Right renal cortex interstitium (tissue), 3 donors: ENCODE data around the gene PLA2G5. TPM values are rescaled to one million over a fixed set of nuclear protein-coding genes. Genes with fewer than 3 reads are reported as not detected.

ENCODE experiments used
- DNase-seq, 3 donors: peaks; one replicate each; pipeline ENCODE4 v3.0.0-alpha.2; 2013; ENCODE audit warnings: low read depth in 3 of 3, low spot score in 2 of 3
- polyA plus RNA-seq, 3 donors: library from polyadenylated mRNA; unstranded; fragments of 120-200 nt; gene quantifications; one replicate each; pipeline ENCODE4 v1.2.1, GENCODE V29; 2013; ENCODE audit not compliant: insufficient read length in 3 of 3

The PLA2G5 gene
- polyA plus RNA-seq, 3 donors, result 0.21 TPM; not detected in 2

GRCh38 chr1:20087668-20088067 is 17.7 kb downstream of the PLA2G5 start:
- DNase-seq, result no peak

DNA sequence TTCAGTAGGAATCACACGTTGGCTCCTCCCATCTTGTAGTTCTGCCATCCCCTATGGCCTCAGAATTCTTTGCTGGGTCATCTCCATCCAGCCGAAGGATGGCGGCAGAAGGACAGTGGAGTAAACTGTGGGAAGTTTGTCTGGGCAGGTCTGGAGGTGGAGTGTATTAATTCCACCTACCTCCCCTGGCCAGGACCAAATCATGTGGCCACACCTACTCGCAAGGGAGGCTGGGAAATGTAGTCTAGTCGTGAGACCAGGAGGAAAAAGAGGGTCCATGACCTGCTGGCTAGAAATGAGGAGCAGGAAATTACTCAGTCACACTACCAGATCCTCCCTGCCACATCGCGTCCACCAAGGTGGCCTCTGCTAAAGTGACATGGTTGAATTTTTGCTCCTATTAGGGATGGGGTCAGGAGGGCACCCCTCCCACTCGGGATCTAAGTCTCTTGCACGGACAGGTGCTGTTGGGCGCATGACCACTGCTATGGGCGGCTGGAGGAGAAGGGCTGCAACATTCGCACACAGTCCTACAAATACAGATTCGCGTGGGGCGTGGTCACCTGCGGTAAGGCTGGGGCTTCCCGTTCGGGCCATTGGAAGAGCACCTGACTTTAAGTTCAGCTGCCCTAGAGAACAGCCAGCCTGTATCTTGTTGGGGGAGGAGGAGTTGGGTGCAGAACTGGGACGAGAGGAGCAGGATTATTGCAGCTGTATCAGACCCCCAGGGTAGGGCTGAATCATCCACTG is 19.5 kb downstream of the PLA2G5 start:
- DNase-seq, result no peak

DNA sequence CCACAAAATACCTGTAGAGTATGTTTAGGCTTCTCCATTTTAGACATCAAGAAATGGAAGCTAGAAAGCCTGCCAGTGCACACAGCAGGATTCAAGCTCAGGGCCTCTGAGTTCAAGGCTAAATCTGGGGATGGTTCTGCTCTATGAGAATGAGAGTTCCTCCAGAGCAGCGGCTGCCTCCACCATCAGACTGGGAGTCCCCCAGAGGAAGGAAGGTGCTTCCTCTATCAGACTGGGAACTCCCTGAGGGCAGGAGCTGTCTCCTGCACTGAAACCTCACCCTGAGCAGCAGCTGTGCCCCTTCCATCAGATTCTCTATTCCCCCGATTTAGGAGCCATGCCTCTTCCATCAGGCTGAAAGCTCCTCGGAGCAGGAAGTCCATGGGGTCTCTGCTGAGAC is 20.1 kb downstream of the PLA2G5 start:
- no peak for DNase-seq

- DNase-seq, result no peak
These were observed 20.6 kb downstream of the PLA2G5 start for GRCh38 chr1:20090641-20091040.

GRCh38 chr1:20093303-20093702 is 23.3 kb downstream of the PLA2G5 start:
- no peak for DNase-seq

DNA sequence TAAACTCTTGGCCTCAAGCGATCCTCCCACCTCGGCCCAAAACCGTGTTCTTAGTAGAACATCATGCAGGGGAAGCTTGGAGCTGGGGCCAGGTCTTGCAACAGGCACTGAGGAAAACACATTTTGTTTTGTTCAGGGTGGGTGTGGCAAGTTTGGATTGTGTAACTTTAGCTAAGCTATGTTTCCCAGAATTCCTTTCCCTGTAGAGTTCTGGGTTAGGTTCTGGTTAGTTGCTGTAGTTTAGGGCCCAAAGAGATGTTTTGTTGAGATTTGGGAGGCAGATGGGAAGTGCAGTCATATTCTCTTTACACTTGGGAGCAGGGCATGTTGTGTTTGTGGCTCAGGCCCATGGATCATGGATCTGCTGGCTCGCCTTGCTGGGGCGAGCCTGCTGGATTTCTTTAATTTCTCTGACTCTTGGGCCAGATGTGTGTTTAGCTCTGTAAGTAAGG is 24.0 kb downstream of the PLA2G5 start:
- DNase-seq, result no peak

GRCh38 chr1:20095564-20096434 is 25.8 kb downstream of the PLA2G5 start:
- no peak for DNase-seq

- no peak for DNase-seq
These were observed 26.9 kb downstream of the PLA2G5 start for GRCh38 chr1:20096840-20097447.

GRCh38 chr1:20099533-20099932 is 29.5 kb downstream of the PLA2G5 start:
- no peak for DNase-seq

- DNase-seq, result peak in 2 of 3 donors; percentile 3 to 21
These were observed 30.8 kb downstream of the PLA2G5 start for GRCh38 chr1:20100632-20101355.

DNA sequence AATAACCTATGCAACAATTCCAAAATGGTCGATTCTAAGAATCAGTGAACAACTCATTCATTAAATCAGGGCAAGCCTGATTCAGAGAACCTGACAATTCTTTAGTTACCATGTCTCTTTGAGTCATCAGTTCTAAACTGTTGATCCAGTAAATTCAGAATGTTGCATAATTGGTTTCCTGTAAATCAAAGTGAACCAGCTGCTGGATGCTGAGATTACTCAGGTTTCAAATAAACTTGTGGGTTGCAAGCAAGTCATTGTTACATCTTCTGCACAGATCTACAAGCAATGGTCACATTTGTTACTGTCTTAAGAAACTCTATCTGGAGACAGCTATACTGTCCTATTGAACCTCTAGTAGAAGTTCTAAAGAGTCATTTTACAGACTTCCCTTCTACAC is 32.9 kb downstream of the PLA2G5 start:
- no peak for DNase-seq

DNA sequence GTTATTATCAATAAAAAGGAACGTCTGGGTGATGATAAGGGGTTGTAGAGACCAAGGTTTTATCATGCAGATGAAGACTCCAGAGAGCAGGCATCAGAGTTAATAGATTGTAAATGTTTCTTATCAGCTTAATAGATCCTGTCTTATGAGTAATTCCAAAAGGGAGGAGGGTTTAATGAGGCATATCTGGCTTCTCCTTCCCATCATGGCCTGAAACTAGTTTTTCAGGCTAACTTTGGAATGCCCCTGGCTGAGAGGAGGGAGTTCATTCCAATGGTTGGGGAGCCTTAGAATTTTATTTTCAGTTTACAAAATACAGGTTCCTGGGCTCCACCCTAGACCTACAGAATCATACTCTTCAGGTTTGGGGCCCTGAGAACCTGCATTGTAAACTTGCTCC is 35.9 kb downstream of the PLA2G5 start:
- DNase-seq, result no peak

GRCh38 chr1:20107351-20107750 is 37.4 kb downstream of the PLA2G5 start:
- no peak for DNase-seq

DNA sequence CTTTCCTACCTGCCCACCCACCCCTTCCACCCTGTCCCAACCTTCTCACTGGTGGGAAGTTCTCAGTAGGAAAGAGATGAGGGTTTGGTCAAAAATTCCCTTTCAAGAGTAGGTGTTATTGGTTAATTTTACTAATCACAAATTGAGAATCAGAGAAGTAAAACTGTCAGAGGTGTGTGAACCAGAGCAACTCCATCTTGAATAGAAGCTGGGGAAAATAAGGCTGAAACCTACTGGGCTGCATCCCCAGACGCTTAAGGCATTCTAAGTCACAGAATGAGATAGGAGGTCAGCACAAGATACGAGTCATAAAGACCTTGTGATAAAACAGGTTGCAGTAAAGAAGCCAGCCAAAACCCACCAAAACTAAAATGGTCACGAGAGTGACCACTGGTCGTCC is 37.8 kb downstream of the PLA2G5 start:
- DNase-seq, result no peak

DNA sequence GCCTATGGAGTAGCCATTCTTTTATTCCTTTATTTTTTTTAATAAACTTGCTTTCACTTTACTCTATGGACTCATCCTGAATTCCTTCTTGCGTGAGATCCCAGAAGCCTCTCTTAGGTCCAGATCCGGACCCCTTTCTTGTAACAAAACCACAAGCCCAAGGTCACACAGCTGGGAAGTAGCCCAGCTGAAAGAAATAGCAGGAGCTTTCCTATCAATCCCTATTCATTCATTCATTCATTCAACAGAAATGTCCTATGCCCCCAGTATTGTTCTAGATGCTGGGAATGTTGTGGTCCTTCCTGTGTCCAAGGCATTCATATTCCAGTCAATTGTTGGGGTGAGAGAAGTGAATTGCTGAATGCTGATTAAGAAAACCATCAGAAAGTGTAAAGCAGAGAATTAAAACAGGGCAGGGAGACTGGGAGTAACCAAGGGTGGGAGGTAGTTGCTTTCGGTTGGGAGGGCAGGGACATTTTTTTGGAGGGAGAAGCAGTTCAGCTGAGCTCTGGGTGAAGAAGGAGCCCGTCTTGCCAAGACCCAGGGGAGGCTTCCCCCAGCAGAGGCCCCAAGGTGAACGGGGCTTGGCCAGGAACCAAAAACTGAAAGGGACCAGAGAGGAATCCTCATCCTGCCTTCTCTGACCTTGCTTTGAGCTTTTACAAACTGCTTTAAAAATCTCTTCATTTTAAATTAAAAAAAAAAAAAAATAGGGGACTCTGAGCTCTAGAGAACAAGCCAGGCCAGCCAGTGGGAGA is 38.6 kb downstream of the PLA2G5 start:
- DNase-seq, result no peak

DNA sequence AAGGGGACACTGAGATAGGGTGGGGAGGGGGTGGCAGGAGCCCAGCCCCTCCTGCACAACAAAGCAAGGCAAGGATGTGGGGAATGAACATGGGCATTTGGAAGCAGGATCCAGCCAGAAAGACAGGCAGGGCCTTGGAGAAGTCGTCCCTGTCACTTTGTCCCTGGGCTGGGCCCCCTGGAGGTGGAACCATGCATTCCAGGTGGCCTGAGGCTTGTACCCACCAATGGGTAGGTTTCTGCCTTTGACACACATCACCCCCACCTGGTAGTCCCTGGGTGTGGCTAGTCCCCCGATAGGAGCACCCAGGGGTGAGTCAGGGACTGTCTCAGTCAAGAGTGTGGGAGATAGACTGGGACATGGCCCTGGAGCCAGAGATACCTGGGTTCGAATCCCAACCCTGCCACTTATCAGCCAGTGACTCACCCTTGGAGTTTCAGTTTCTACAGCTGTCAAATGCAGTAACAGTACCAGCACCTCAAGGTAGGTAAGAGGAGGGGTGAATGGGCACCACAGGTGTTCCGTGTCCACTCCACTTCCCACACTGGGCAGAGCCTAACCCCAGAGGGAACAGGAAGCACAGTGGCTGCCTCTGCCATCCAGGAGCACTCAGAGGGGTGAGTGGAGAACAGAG is 39.3 kb downstream of the PLA2G5 start:
- DNase-seq, result no peak

GRCh38 chr1:20110679-20111078 is 40.7 kb downstream of the PLA2G5 start:
- DNase-seq, result no peak

DNA sequence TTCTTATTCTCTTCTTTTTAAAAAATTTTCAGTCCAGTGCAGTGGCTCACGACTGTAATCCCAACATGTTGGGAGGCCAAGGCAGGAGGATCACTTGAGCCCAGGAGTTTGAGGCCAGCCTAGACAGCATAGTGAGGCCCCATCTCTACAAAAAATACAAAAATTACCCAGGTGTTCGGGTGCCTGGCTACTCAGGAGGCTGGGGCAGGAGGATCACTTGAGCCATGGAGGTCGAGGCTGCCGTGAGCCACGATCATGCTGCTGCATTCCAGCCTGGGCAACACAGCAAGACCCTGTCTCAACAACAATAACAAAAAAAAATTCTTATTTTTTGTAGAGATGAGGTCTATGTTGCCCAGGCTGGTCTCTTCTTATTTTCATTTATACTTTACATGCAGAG is 41.5 kb downstream of the PLA2G5 start:
- DNase-seq, result no peak

- no peak for DNase-seq
These were observed 42.4 kb downstream of the PLA2G5 start for GRCh38 chr1:20112279-20113000.
